Hepatocyte (in vitro differentiated cells): ENCODE data around the gene MYBPC3.

Source experiments
- EZH2 ChIP-seq: fragments of 200-600 bp; sonication (generic); IDR thresholded peaks from 2 replicates; pipeline ENCODE4 v1.6.1; 2016; ENCODE audit warnings: antibody characterized with exemption, mild to moderate bottlenecking, borderline replicate concordance
- EZH2phosphoT487 ChIP-seq: fragments of 200-600 bp; sonication (generic); IDR thresholded peaks from one replicate; pipeline ENCODE4 v1.6.1; 2018; ENCODE audit warnings: antibody characterized with exemption, mild to moderate bottlenecking, low read depth, moderate library complexity; ENCODE audit not compliant: unreplicated experiment, severe bottlenecking
- TF ChIP-seq, protein P1 (sequence below): fragments of 200-600 bp; sonication (generic); IDR thresholded peaks from 2 replicates; pipeline ENCODE4 v1.5.1; 2016; ENCODE audit warnings: antibody characterized with exemption, mild to moderate bottlenecking; ENCODE audit not compliant: poor library complexity

GRCh38 chr11:47378010-47378835 lies 25.7 kb upstream of the MYBPC3 start, which contains the start of gene SPI1:
- TF ChIP-seq, protein P1, sequence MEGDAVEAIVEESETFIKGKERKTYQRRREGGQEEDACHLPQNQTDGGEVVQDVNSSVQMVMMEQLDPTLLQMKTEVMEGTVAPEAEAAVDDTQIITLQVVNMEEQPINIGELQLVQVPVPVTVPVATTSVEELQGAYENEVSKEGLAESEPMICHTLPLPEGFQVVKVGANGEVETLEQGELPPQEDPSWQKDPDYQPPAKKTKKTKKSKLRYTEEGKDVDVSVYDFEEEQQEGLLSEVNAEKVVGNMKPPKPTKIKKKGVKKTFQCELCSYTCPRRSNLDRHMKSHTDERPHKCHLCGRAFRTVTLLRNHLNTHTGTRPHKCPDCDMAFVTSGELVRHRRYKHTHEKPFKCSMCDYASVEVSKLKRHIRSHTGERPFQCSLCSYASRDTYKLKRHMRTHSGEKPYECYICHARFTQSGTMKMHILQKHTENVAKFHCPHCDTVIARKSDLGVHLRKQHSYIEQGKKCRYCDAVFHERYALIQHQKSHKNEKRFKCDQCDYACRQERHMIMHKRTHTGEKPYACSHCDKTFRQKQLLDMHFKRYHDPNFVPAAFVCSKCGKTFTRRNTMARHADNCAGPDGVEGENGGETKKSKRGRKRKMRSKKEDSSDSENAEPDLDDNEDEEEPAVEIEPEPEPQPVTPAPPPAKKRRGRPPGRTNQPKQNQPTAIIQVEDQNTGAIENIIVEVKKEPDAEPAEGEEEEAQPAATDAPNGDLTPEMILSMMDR = no peak
- no peak for TF ChIP-seq EZH2
- TF ChIP-seq EZH2phosphoT487 = no peak
